Measurements from ENCODE around the gene AAK1.

Gene AAK1

GRCh38 chr2:69538872-69539548 is 104.5 kb downstream of the AAK1 start:
- no peak for DNase-seq (ENCODE audit: low spot score)

- no peak for DNase-seq (ENCODE audit: low spot score)
These were observed 105.3 kb downstream of the AAK1 start for GRCh38 chr2:69538249-69538648.

GRCh38 chr2:69535817-69536241 is 107.7 kb downstream of the AAK1 start:
- no peak for DNase-seq (ENCODE audit: low spot score)

- DNase-seq (ENCODE audit: low spot score) = no peak
These were observed 112.4 kb downstream of the AAK1 start for GRCh38 chr2:69531186-69531585.

DNA sequence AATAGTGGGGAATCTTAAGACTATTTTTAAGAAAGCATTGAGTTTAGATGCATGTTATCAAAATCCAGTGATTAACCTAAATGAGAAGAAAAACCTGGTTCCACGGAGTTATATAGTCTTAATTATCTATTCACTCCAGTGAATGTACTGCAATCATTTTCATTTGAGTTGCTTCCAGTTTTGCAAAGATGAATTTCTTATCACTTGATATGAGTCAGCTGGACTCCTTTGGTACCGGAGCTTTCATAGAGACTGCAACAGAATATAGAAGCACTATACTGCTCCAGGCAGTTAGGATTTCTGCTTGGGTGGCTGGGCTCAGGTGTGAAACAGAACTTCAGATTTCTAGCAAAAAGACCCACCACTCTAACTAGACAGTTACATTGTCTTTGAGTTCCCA is 114.1 kb downstream of the AAK1 start:
- no peak for DNase-seq (ENCODE audit: low spot score)

DNA sequence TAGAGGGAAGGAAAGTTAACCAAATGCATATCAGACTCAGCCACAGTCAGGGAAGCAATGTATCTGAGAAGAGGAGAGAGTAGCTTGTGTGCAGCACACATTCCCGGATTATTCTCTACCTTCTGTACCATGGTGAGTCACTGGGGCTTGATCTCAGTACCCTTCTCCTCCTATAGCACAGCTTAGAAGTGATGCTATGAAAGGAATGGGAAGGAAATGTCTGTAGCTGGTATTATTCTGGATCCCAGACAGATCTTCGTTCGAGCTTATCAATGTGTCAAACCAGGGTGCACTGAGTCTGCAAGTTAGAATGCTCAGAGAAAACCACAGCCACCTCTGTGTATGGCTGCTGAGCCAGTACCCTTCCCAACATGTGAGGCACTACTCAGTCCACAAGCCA is 118.3 kb downstream of the AAK1 start:
- no peak for DNase-seq (ENCODE audit: low spot score)

DNA sequence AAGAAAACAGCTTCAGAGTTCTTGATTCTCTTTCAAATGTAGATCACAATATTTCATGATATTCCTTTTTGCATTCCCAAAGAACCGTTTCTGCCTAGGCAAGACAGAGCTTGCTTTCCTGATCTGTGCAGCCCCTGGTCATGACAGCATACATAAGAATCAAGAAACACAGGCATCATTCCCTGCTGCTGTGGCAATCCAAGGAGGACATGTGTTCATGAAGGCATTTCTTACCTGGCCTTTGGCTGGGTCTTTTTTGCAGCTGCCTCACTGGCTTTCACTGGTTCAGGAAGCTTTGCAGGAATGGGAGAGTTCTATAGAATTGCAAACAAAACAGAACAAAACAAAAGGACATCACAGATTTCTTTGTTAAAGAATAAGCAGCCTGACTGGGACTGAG is 118.7 kb downstream of the AAK1 start:
- no peak for DNase-seq (ENCODE audit: low spot score)

GRCh38 chr2:69521747-69522146 is 121.8 kb downstream of the AAK1 start:
- no peak for DNase-seq (ENCODE audit: low spot score)

- no peak for DNase-seq (ENCODE audit: low spot score)
These were observed 124.7 kb downstream of the AAK1 start for GRCh38 chr2:69518841-69519240.

GRCh38 chr2:69517410-69517809 is 126.1 kb downstream of the AAK1 start:
- DNase-seq (ENCODE audit: low spot score) = no peak

DNA sequence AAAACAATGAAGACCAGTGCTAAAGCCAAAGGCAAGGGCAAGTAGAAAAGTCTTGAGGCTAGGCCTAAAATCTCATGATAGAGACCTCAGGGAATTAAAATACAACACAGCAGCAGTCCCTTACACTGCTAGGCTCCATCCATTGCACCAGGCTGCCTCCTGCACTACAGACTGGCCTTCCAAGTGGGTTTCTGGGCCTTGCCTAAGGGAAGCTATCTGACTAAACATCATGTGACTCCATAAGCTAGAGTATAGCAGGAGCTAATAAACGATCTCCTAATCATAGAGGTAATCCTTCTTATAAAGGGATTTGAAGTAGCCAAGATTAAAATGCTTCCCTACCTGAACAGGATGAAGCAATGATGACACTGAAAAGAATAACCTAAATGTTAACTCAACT is 128.7 kb downstream of the AAK1 start:
- DNase-seq (ENCODE audit: low spot score) = no peak

- peak; percentile 71 for DNase-seq (ENCODE audit: low spot score)
These were observed 129.1 kb downstream of the AAK1 start for GRCh38 chr2:69514406-69514805.

GRCh38 chr2:69512446-69512845 is 131.1 kb downstream of the AAK1 start:
- DNase-seq (ENCODE audit: low spot score) = no peak

DNA sequence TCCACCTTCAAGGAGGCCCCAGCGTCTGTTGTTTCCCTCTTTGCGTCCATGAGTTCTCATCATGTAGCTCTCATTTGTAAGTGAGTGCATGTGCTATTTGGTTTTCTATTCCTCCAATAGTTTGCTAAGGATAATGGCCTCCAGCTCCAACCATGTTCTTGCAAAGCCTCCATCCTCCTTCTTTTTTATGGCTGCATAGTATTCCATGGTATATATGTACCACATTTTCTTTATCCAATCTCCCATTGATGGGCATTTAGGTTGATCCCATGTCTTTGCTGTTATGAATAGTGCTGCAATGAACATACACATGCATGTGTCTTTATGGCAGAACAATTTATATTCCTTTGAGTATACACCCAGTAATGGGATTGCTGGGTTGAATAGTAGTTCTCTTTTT is 133.3 kb downstream of the AAK1 start:
- no peak for DNase-seq (ENCODE audit: low spot score)

DNA sequence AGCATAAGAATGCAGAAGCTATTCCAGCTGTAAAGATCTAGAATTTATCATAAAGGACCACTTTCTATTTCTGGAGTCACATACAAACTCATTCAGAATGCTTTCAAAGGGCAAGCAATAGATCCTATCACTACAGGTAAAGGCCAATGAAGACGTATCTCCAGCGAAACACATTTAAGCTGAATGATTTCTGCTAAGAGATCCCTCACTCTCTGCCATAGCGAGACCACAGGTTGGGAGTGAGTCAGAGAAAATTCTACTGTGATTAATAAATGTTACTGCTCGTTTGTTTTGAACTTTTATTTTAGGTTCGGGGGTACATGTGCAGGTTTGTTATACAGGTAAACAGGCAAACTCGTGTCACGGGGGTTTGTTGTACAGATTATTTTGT is 133.8 kb downstream of the AAK1 start:
- DNase-seq (ENCODE audit: low spot score) = no peak

GRCh38 chr2:69509011-69509749 is 134.4 kb downstream of the AAK1 start:
- DNase-seq (ENCODE audit: low spot score) = no peak

GRCh38 chr2:69505710-69506109 is 137.8 kb downstream of the AAK1 start:
- no peak for DNase-seq (ENCODE audit: low spot score)

- no peak for DNase-seq (ENCODE audit: low spot score)
These were observed 142.2 kb downstream of the AAK1 start for GRCh38 chr2:69501301-69501700.

- no peak for DNase-seq (ENCODE audit: low spot score)
These were observed 143.6 kb downstream of the AAK1 start for GRCh38 chr2:69499966-69500365.

DNA sequence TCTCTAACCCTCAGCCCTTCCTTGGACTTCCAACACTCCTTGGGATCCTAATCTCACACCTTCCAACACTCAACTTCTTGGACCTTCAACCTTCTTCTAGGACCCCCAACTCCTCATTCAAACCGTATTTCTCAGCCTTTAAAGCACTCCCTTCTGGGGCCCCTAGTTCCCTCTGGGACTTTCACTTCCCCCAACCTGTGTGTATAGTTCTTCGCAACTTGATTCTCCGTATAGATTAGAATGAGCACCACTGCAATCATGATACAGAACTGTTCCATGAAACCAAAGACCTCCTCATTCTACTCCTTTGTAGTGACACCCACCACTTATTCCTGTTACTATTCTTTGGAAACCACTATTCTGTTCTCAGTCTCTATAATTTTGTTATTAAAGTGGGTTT is 144.3 kb downstream of the AAK1 start:
- no peak for DNase-seq (ENCODE audit: low spot score)

DNA sequence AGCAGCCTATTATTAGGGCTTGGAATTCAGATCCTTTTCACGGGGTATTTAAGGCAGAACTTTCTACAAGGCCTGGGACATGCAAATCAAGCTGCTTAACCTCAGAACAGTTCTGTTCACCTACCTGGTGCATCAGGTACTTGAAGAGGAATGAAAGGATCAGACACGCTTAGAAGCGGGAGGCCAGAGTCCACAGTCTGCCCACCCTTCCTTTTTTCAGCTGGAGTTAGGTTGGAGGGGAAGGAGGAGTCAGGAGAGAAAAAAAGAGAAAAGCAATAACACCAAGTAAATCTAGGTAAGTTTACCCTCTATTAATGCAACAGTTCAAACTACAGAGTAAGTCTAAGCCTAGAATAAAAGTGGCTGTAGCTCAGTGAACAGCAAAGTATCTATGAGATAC is 147.7 kb downstream of the AAK1 start:
- DNase-seq (ENCODE audit: low spot score) = no peak

DNA sequence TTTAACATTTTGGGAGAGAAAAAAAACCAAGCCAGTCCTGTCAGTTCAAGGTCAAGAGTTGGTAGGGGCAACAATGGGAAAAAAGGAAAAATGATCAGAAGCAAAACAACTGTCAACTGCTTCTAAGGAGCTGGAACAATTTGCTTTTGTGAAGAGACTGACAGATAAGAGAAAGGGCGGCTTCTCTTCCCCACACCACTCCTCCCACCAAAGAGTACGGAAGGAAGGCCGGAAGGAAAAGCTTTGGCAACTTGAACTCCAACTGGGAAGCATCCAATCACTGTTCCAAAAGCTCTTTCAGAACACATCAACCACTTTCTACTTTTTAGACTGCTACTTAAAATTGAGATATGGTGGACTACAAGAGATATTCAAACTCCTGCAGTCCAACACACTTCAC is 148.5 kb downstream of the AAK1 start:
- no peak for DNase-seq (ENCODE audit: low spot score)

DNA sequence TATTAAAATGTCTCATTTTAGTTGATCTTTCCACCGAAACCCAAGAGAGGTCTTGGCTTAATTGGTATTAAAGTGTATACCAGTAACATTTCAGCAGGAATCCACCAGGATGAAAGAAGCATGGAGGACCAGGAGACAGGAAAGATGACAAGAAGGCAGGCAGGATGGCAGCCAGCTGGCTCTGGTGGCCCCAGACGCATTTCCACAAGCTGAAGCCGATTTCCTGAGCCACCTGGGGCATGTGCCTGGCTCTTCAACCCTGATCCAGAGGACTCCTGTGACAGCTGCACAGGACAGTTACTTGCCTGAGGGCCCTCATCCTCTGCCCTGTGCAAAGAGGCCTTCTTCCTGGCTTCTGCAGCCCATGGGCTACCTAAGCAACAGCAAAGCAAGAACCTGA is 149.4 kb downstream of the AAK1 start:
- DNase-seq (ENCODE audit: low spot score) = no peak

DNA sequence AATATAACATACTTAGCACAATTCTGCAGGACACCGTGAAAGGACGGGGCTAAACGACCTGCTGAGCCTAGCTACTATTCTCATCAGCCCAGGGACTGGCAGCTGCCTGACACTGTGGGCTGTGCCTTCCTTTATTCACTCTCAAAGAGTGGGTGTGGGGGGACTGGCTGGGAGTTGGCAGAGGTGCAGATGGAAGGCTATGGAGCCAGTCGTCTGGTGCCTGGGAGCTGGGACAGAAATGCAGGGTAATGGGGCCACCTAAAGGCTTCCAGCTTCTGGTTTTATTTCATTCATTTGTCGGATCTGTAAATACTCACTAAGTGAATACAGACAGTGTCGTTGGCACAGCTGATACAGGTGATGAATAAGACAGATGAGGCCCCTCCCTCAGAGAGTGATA is 150.3 kb downstream of the AAK1 start:
- no peak for DNase-seq (ENCODE audit: low spot score)
